ENCODE results near the gene PPFIBP2. TPM values are rescaled to one million over a fixed set of nuclear protein-coding genes. Genes with fewer than 3 reads are reported as not detected.

PPFIBP2 gene
- total RNA-seq, 2 experiments from 2014 or later = 102 to 182 TPM

DNA sequence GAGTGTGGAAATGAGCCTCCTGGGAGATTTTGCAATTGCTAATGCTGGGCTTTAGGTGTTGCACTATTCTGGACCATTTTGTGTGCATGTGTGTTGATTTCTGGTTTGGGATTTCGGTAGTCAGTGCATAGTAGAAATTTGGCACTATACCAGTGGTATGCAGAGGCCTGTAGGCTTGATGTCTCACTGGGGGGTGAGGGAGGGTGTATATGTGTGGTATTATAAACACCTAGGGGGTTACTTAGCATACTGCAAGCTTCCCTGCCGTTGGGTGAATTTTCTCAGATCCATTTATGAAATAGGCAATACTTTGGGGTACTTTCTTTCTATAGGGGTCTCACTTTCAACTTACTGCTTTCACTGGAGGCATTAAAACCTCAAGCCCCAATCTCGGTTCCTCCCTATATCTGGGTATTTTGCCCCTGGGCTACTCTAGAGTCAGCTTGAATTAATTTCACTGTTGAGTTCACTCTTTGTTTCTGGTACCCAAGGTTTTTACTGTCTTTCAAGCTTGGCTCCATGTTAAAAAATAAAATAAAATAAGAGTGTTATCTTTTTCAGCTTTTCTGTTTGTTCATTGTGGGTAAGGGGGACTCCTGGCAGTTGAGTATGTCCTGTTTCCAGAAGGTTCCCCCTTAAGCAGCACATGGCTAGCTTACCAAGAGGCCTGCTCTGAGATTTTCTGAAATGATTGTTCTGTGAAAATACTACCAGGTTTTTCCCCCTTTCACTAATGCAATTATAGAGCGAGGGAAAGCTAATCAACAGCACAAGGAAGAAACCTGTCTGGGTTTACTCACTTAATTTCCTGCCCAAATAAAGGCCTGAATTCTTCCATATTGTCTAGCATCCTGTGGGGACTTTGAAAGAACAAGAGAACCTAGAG is 45.8 kb downstream of the PPFIBP2 start:
- ChIA-PET POLR2A (interaction anchor here (0.6 to 1.9 kb wide), 7 partner anchors 9 to 44 kb away, joined by 3 to 7 read pairs (median 4); no protein-coding TSS in a partner anchor), CTCF (ENCODE audit: unreplicated experiment) (no interaction called here)
- no peaks in the 10 kb centered on the region for H3K9me2 ChIP-seq (ENCODE audit: insufficient read depth, low read length)
- no peak overlapping the region for H2AFZ ChIP-seq (ENCODE audit: low read length)
- H3K79me2 ChIP-seq (ENCODE audit: insufficient read depth, low read depth, low read length) = peaks cover 93% of the 10 kb centered on the region
- H3K4me1 ChIP-seq (ENCODE audit: insufficient read depth, low read length, poor library complexity, severe bottlenecking) = peaks cover 13% of the 10 kb centered on the region
- H3K4me3 ChIP-seq (ENCODE audit: low read depth, low read length, poor library complexity, severe bottlenecking) = no peak overlapping the region
- H4K20me1 ChIP-seq (ENCODE audit: insufficient read depth, low read length) = no peaks in the 10 kb centered on the region; the same call in 1 of the 2 replicates
- H3K4me2 ChIP-seq (ENCODE audit: low read length) = peak overlapping the region; percentile 26
- BruUV-seq (replicated peaks) = no TSS peak
- H3K9me3 ChIP-seq (ENCODE audit: low read length) = no peaks in the 10 kb centered on the region
- H3K36me3 ChIP-seq (ENCODE audit: insufficient read depth, low read length) = peaks cover 66% of the 10 kb centered on the region
- intact Hi-C loops (cut with micrococcal nuclease; ENCODE audit: unreplicated experiment) = no loop called here
- DNase-seq (ENCODE audit: low spot score) = no peak
- H3K27ac ChIP-seq (ENCODE audit: low read depth, low read length, poor library complexity, severe bottlenecking) = no peak overlapping the region
- TF ChIP-seq, protein P1, sequence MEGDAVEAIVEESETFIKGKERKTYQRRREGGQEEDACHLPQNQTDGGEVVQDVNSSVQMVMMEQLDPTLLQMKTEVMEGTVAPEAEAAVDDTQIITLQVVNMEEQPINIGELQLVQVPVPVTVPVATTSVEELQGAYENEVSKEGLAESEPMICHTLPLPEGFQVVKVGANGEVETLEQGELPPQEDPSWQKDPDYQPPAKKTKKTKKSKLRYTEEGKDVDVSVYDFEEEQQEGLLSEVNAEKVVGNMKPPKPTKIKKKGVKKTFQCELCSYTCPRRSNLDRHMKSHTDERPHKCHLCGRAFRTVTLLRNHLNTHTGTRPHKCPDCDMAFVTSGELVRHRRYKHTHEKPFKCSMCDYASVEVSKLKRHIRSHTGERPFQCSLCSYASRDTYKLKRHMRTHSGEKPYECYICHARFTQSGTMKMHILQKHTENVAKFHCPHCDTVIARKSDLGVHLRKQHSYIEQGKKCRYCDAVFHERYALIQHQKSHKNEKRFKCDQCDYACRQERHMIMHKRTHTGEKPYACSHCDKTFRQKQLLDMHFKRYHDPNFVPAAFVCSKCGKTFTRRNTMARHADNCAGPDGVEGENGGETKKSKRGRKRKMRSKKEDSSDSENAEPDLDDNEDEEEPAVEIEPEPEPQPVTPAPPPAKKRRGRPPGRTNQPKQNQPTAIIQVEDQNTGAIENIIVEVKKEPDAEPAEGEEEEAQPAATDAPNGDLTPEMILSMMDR (conservative IDR thresholded peaks at IDR 0.05; ENCODE audit: low read length) = no peak
- TF ChIP-seq EZH2phosphoT487 (IDR thresholded peaks at IDR 0.05; ENCODE audit: borderline replicate concordance, low read depth, low read length) = no peak

DNA sequence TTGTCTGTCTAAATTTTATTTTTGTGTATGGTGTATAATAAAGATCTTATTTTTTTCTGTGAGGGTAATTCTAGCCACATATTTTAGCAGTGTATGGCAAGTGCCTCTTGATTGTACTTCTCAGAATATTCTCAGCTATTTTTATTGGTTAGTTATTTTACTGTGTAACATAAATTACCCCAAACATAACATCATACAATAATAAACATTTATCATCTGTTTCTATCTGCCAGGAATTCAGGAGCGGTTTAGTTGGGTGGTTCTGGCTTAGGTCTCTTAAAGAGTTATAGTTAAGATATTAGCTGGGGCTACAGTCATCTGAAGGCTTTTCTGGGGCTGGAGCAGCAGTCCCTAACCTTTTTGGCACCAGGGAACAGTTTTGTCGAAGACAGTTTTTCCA is 47.8 kb downstream of the PPFIBP2 start:
- intact Hi-C loops (cut with micrococcal nuclease; ENCODE audit: unreplicated experiment) = no loop called here
- peaks cover 71% of the 10 kb centered on the region for H3K36me3 ChIP-seq (ENCODE audit: insufficient read depth, low read length)
- H3K4me3 ChIP-seq (ENCODE audit: low read depth, low read length, poor library complexity, severe bottlenecking) = no peak overlapping the region
- no peak overlapping the region for H3K27ac ChIP-seq (ENCODE audit: low read depth, low read length, poor library complexity, severe bottlenecking)
- no peaks in the 10 kb centered on the region for H3K9me2 ChIP-seq (ENCODE audit: insufficient read depth, low read length)
- H3K4me2 ChIP-seq (ENCODE audit: low read length) = no peak overlapping the region
- no peak for DNase-seq (ENCODE audit: low spot score)
- H3K79me2 ChIP-seq (ENCODE audit: insufficient read depth, low read depth, low read length) = peaks cover 76% of the 10 kb centered on the region
- ChIA-PET POLR2A (interaction anchor here (0.5 kb wide), 1 partner anchor 77 kb away, joined by 3 read pairs; no protein-coding TSS in a partner anchor), CTCF (ENCODE audit: unreplicated experiment) (no interaction called here)
- no peaks in the 10 kb centered on the region for H3K9me3 ChIP-seq (ENCODE audit: low read length)
- H2AFZ ChIP-seq (ENCODE audit: low read length) = no peak overlapping the region
- H3K4me1 ChIP-seq (ENCODE audit: insufficient read depth, low read length, poor library complexity, severe bottlenecking) = peaks cover 13% of the 10 kb centered on the region
- TF ChIP-seq EZH2phosphoT487 (IDR thresholded peaks at IDR 0.05; ENCODE audit: borderline replicate concordance, low read depth, low read length) = no peak
- TF ChIP-seq, protein P1 (conservative IDR thresholded peaks at IDR 0.05; ENCODE audit: low read length) = no peak
- BruUV-seq (replicated peaks) = no TSS peak
- no peaks in the 10 kb centered on the region for H4K20me1 ChIP-seq (ENCODE audit: insufficient read depth, low read length)

DNA sequence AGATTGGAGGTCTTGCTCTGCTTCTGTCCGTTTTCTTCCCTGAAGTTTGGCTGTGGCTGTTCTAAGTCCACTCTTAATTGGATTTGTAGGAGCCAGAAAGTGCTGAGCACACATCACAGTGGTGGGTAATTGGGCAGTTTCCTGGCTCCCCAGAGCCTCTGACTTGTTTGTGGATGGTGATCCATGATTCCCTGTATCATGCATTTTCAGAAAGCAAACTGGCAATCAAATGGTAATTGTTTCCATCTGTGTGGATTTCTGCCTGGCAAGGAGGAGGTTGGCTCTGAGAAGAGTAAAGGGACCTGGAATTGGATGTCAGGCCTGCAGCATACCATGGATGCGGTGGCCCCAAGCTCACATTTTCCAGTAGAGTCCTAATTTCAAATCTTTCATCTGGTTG is 49.5 kb downstream of the PPFIBP2 start:
- Histone ChIP-seq H3K4me1 (ENCODE audit: insufficient read depth, low read length, poor library complexity, severe bottlenecking) (peaks cover 13% of the 10 kb centered on the region), H3K4me2 (ENCODE audit: low read length) (no peak overlapping the region), H3K4me3 (ENCODE audit: low read depth, low read length, poor library complexity, severe bottlenecking) (no peak overlapping the region), H3K36me3 (ENCODE audit: insufficient read depth, low read length) (peaks cover 82% of the 10 kb centered on the region), H3K79me2 (ENCODE audit: insufficient read depth, low read depth, low read length) (peaks cover 59% of the 10 kb centered on the region), H3K9me3 (ENCODE audit: low read length) (peaks cover 13% of the 10 kb centered on the region; the same call in 1 of the 2 replicates), H2AFZ (ENCODE audit: low read length) (no peak overlapping the region), H3K27ac (ENCODE audit: low read depth, low read length, poor library complexity, severe bottlenecking) (no peak overlapping the region), H4K20me1 (ENCODE audit: insufficient read depth, low read length) (no peaks in the 10 kb centered on the region), H3K9me2 (ENCODE audit: insufficient read depth, low read length) (no peaks in the 10 kb centered on the region)
- DNase-seq (ENCODE audit: low spot score) = no peak
- CTCF ChIA-PET (ENCODE audit: unreplicated experiment) = no interaction called here
- TF ChIP-seq EZH2phosphoT487 (IDR thresholded peaks at IDR 0.05; ENCODE audit: borderline replicate concordance, low read depth, low read length) = no peak
- TF ChIP-seq, protein P1 (conservative IDR thresholded peaks at IDR 0.05; ENCODE audit: low read length) = no peak
- POLR2A ChIA-PET = no interaction called here
- intact Hi-C loops (cut with micrococcal nuclease; ENCODE audit: unreplicated experiment) = no loop called here
- no TSS peak for BruUV-seq (replicated peaks)
